NCI-H2029 treated with DMSO at 0.1 percent for 48 hours (cell line): ENCODE data around the gene MAG.
A peak's percentile ranks its signal among the peaks of the same experiment; 100 is the strongest.

ENCODE experiments used
- DNase-seq: peaks from one replicate; lab custom pipeline; 2025; lab: John Stamatoyannopoulos, UW

Gene MAG

GRCh38 chr19:35265126-35265899 lies 26.6 kb upstream of the MAG start:
- DNase-seq: no peak

- no peak for DNase-seq
Observed at GRCh38 chr19:35265900-35266519, 26.0 kb upstream of the MAG start.

GRCh38 chr19:35266520-35267352 lies 25.2 kb upstream of the MAG start:
- no peak for DNase-seq

GRCh38 chr19:35267353-35267817 lies 24.6 kb upstream of the MAG start:
- DNase-seq: no peak

- DNase-seq: peak; percentile 28
Observed at GRCh38 chr19:35267818-35268535, 24.0 kb upstream of the MAG start.

- DNase-seq: no peak
Observed at GRCh38 chr19:35268536-35269437, 23.2 kb upstream of the MAG start, which contains the start of gene USF2. TSS of gene USF2 (plus strand) at chr19:35268962. CDS start at chr19:35269102, 140 bp downstream.

- peak; percentile 44 for DNase-seq
Observed at GRCh38 chr19:35269438-35270117, 22.4 kb upstream of the MAG start.

GRCh38 chr19:35270381-35270811 lies 21.6 kb upstream of the MAG start:
- no peak for DNase-seq

GRCh38 chr19:35271546-35271945 lies 20.4 kb upstream of the MAG start:
- DNase-seq: no peak

GRCh38 chr19:35272122-35272719 lies 19.7 kb upstream of the MAG start:
- no peak for DNase-seq

GRCh38 chr19:35272954-35273649 lies 18.9 kb upstream of the MAG start:
- DNase-seq: no peak

GRCh38 chr19:35273686-35274259 lies 18.2 kb upstream of the MAG start:
- DNase-seq: no peak

GRCh38 chr19:35274323-35274722 lies 17.6 kb upstream of the MAG start:
- no peak for DNase-seq

- DNase-seq: no peak
Observed at GRCh38 chr19:35276706-35277281, 15.2 kb upstream of the MAG start.

- no peak for DNase-seq
Observed at GRCh38 chr19:35278578-35279284, 13.2 kb upstream of the MAG start.

- DNase-seq: no peak
Observed at GRCh38 chr19:35279374-35279773, 12.6 kb upstream of the MAG start.

- no peak for DNase-seq
Observed at GRCh38 chr19:35279985-35280821, 11.8 kb upstream of the MAG start.
